ENCODE data around the gene DIMT1. TPM values are rescaled to one million over a fixed set of nuclear protein-coding genes. Genes with fewer than 3 reads are reported as not detected.

The DIMT1 gene
- total RNA-seq, 1 experiment from 2014 or later, result 20.8 TPM

- POLR2A ChIA-PET (ENCODE audit: unreplicated experiment), result no interaction called here
- BruUV-seq (replicated peaks), result no TSS peak
- CTCF ChIA-PET, result no interaction called here
Measured at GRCh38 chr5:62373382-62373781, 30.3 kb downstream of the DIMT1 start.

GRCh38 chr5:62372600-62372999 is 31.1 kb downstream of the DIMT1 start:
- intact Hi-C loops (cut with micrococcal nuclease; ENCODE audit: unreplicated experiment), result no loop called here
- Histone ChIP-seq H3K4me2 (no peak overlapping the region), H3K27ac (no peak overlapping the region), H3K4me1 (replicated peaks; ENCODE audit: insufficient read depth) (peaks cover 15% of the 10 kb centered on the region), H4K20me1 (ENCODE audit: insufficient read depth) (no peaks in the 10 kb centered on the region), H3F3A (ENCODE audit: insufficient read depth, low read depth) (no peaks in the 10 kb centered on the region; the same call in 1 of the 2 replicates), H3K9me3 (ENCODE audit: insufficient read depth, low read depth) (no peaks in the 10 kb centered on the region), H3K9me2 (ENCODE audit: insufficient read depth) (no peaks in the 10 kb centered on the region), H3K4me3 (no peak overlapping the region), H3K27me3 (ENCODE audit: insufficient read depth, low read depth) (no peaks in the 10 kb centered on the region), H2AFZ (no peak overlapping the region), H3K36me3 (ENCODE audit: low read depth) (peaks cover 30% of the 10 kb centered on the region), H3K79me2 (ENCODE audit: low read depth) (no peaks in the 10 kb centered on the region)
- ChIA-PET POLR2A (ENCODE audit: unreplicated experiment) (no interaction called here), CTCF (no interaction called here)
- BruUV-seq (replicated peaks), result no TSS peak
- DNase-seq, result no peak
- TF ChIP-seq CTCF (conservative IDR thresholded peaks at IDR 0.05), result no peak
- no peak for TF ChIP-seq EZH2 (IDR thresholded peaks at IDR 0.05; ENCODE audit: low read depth)

More at GRCh38 chr5:62373382-62373781, 30.3 kb downstream of the DIMT1 start:
- H3F3A ChIP-seq (ENCODE audit: insufficient read depth, low read depth), result no peaks in the 10 kb centered on the region; the same call in 1 of the 2 replicates
- no peaks in the 10 kb centered on the region for H3K9me2 ChIP-seq (ENCODE audit: insufficient read depth)
- no peaks in the 10 kb centered on the region for H3K9me3 ChIP-seq (ENCODE audit: insufficient read depth, low read depth)
- H3K4me3 ChIP-seq, result no peak overlapping the region
- no peak overlapping the region for H2AFZ ChIP-seq
- no peak overlapping the region for H3K4me2 ChIP-seq
- H3K79me2 ChIP-seq (ENCODE audit: low read depth), result no peaks in the 10 kb centered on the region
- H3K4me1 ChIP-seq (replicated peaks; ENCODE audit: insufficient read depth), result peaks cover 15% of the 10 kb centered on the region
- intact Hi-C loops (cut with micrococcal nuclease; ENCODE audit: unreplicated experiment), result no loop called here
- peaks cover 36% of the 10 kb centered on the region for H3K36me3 ChIP-seq (ENCODE audit: low read depth)
- DNase-seq, result no peak
- TF ChIP-seq CTCF (conservative IDR thresholded peaks at IDR 0.05), result no peak
- TF ChIP-seq EZH2 (IDR thresholded peaks at IDR 0.05; ENCODE audit: low read depth), result no peak
- H3K27ac ChIP-seq, result no peak overlapping the region
- no peaks in the 10 kb centered on the region for H3K27me3 ChIP-seq (ENCODE audit: insufficient read depth, low read depth)
- no peaks in the 10 kb centered on the region for H4K20me1 ChIP-seq (ENCODE audit: insufficient read depth)

- Histone ChIP-seq H4K20me1 (ENCODE audit: insufficient read depth) (no peaks in the 10 kb centered on the region), H3K4me2 (no peak overlapping the region), H3F3A (ENCODE audit: insufficient read depth, low read depth) (no peaks in the 10 kb centered on the region; the same call in 1 of the 2 replicates), H3K4me3 (no peak overlapping the region), H3K36me3 (ENCODE audit: low read depth) (peaks cover 28% of the 10 kb centered on the region), H3K9me2 (ENCODE audit: insufficient read depth) (no peaks in the 10 kb centered on the region), H3K79me2 (ENCODE audit: low read depth) (no peaks in the 10 kb centered on the region), H3K27ac (no peak overlapping the region), H3K9me3 (ENCODE audit: insufficient read depth, low read depth) (no peaks in the 10 kb centered on the region), H3K4me1 (replicated peaks; ENCODE audit: insufficient read depth) (peaks cover 15% of the 10 kb centered on the region), H3K27me3 (ENCODE audit: insufficient read depth, low read depth) (no peaks in the 10 kb centered on the region), H2AFZ (no peak overlapping the region)
- ChIA-PET CTCF (no interaction called here), POLR2A (ENCODE audit: unreplicated experiment) (no interaction called here)
- intact Hi-C loops (cut with micrococcal nuclease; ENCODE audit: unreplicated experiment), result no loop called here
- DNase-seq, result no peak
- no peak for TF ChIP-seq EZH2 (IDR thresholded peaks at IDR 0.05; ENCODE audit: low read depth)
- no peak for TF ChIP-seq CTCF (conservative IDR thresholded peaks at IDR 0.05)
- no TSS peak for BruUV-seq (replicated peaks)
Measured at GRCh38 chr5:62371409-62371808, 32.3 kb downstream of the DIMT1 start.
